NCI-H82 (cell line): ENCODE results near the gene RHOF.

Source experiments
- DNase-seq: peaks from one replicate; lab custom pipeline; 2025; lab: John Stamatoyannopoulos, UW

Gene RHOF

GRCh38 chr12:121819212-121819949, 25.9 kb upstream of the RHOF start:
- no peak for DNase-seq

DNA sequence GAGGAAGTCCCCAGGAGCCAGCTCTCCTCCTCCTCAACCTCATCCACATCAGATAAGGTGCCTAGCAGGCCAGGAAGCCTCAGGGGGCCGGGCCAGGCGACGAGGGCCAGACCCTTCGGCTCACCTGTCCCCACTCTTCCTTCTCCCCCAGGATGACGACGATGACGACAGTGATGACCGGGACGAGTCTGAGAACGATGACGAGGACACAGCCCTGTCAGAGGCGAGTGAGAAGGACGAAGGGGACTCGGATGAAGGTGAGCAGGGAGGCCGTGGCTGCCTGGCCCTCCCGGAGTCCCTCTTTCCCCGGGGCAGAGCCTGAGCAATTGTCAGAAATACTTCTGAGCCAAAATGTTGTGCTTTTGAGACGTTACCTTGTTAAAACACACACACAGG, 24.2 kb upstream of the RHOF start:
- no peak for DNase-seq

- DNase-seq: no peak
Observed at GRCh38 chr12:121816925-121817647, 23.6 kb upstream of the RHOF start.

DNA sequence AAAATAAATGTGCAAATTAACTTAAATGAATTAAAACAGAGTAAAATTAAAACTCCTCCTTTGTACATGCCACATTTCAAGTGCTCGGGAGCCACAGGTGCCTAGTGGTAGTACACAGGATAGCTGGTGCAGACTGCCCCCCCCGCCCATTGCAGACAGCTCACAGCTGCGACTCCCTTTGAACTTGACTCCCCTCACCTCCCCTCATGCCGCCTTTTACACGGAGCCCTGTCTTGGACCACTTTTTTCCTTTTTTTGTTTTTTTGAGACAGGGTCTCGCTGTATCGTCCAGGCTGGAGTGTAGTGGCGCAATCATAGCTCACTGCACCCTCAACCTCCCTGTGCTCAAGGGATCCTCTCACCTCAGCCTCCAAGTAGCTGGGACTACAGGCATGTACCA, 21.8 kb upstream of the RHOF start:
- no peak for DNase-seq

DNA sequence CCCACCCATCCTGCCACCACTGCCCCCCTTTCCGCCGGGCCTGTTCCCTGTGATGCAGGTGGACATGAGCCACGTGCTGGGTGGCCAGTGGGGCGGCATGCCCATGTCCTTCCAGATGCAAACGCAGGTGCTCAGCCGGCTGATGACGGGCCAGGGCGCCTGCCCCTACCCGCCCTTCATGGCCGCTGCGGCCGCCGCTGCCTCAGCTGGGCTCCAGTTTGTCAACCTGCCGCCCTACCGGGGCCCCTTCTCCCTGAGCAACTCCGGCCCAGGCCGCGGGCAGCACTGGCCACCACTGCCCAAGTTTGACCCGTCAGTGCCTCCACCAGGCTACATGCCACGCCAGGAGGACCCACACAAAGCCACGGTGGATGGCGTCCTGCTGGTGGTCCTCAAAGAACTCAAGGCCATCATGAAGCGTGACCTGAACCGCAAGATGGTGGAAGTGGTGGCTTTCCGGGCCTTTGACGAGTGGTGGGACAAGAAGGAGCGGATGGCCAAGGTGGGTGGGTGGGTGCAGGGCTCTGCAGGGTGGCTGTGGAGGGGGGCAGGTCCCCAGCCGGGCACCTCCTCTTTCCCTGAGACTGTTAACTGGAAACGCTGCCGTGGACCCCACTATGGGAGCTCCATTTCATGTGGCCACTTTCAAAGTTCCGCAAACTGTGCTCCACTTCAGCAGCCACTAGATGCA, 21.1 kb upstream of the RHOF start:
- no peak for DNase-seq

GRCh38 chr12:121813951-121814350, 20.5 kb upstream of the RHOF start:
- no peak for DNase-seq

DNA sequence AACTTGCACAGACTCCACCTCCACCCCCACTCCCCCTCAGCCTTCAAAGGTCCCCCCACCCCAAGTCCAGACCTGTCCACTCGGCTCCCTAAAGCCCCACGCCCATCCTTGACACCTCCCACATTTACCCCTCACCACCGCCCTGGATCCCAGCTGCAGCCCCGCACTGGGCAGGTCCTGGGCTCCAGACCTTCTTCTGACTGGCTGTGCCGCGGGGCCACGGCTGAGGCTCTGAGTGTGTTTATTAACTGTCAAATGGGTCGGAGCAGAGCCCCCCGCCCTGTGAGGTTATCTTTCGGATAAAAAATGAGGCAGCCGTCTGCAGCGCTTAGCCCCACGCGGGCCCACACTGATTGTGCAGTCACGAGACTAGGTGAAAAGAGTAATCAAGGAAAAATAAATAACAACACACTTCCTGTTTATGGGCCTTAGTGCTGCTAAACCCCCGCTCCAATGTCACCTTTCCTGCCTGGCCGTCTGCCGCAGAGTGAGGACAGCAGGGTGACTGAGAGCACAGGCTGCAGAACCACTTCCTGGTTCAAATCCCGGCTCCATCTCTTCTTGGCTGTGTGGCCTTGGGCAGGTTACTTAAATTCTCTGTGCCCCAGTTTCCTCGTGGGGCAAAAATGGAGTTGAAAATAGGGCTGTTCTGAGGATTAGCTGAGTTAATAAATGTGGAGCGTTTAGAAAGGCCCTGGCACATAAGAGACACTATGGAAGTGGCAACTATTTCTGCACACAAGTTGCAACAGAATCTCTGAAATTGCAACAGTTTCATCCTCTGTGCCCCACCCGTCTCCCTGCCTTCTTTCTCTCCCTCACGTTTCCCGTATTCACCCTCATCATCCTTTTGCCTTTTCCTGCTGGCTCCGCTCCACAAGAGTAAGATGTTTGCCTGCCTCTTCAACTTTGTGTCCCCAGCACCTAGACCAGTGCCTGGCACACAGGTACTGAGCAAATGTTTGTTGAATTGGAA, 19.7 kb upstream of the RHOF start:
- DNase-seq: no peak

GRCh38 chr12:121812320-121812871, 18.9 kb upstream of the RHOF start:
- DNase-seq: peak; percentile 56

GRCh38 chr12:121811434-121812319, 18.2 kb upstream of the RHOF start:
- DNase-seq: peak; percentile 71

- no peak for DNase-seq
Observed at GRCh38 chr12:121810833-121811433, 17.4 kb upstream of the RHOF start.

GRCh38 chr12:121810234-121810817, 16.8 kb upstream of the RHOF start:
- no peak for DNase-seq

DNA sequence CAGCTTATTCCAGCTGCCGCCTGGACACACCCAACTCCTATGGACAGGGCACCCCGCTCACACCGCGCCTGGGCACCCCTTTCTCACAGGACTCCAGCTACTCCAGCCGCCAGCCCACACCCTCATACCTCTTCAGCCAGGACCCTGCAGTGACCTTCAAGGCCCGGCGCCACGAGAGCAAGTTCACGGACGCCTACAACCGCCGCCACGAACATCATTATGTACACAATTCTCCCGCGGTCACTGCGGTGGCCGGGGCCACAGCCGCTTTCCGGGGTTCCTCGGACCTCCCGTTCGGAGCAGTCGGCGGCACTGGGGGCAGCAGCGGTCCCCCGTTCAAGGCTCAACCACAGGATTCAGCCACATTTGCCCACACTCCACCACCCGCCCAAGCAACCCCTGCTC, 16.2 kb upstream of the RHOF start:
- no peak for DNase-seq

DNA sequence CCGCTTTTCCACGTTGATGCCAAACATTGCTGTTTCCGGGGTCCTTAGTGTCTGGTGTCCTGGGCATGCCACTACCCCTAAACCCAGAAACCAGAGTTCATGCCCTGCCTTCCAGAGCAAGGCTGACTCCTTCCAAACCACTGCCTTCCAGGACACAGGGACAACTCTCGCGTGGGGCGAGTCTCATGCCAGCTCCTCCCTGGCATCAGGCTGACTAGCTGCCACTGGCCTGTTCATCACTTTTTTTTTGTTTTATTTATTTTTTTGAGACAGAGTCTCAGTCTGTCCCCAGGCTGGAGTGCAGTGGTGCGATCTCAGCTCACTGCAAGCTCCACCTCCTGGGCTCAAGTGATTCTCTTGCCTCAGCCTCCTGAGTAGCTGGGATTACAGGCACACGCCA, 15.1 kb upstream of the RHOF start:
- no peak for DNase-seq

- no peak for DNase-seq
Observed at GRCh38 chr12:121807642-121808347, 14.3 kb upstream of the RHOF start.

DNA sequence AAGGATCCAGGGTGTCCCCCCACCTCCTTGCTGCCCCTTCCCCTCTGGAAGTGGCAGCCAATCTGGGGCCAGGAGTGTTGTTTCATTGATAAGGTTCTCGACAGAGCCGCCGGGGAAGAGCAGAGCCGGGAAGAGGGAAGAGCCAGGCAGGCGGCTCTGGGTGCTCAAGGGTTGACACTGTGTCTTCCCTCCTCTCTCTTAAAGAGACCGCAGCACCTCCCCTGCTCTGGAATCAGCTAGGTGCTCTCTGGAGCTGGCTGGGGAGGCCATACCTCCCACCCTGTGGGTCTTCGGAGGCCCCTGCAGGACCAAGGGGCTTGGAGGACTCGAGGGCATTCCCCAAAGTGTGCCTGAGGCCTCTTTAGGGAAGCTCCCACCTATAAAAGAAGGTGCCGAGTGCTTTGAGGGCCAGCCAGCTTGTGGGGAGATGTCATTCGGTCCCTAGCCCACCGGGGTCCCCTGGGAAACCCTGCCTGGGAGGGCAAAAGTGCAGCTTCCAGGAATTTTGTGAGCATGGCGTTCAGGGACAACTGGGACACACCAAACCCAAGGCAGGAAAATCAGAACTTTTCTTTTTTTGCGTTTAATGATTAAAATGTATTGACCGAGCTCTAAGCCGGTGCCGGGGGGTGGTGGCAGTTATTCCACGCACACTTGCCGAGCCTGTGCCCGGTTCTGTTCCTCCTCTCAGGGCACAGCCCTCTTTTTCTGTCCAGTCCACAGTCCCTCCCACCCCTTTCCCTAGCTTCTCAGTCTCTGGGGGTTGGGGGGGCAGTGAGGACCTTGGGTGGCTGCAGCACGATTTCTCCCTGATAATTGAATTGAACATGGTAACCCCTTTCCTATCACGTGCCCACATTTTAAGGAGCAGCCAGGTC, 13.3 kb upstream of the RHOF start:
- DNase-seq: peak; percentile 66

- DNase-seq: no peak
Observed at GRCh38 chr12:121806009-121806545, 12.6 kb upstream of the RHOF start.

GRCh38 chr12:121805171-121806008, 11.9 kb upstream of the RHOF start:
- DNase-seq: peak; percentile 48
